GM12801 (cell line): Measurements from ENCODE around the gene DCXR.

ENCODE experiments used
- TF ChIP-seq, protein P1 (sequence below): IDR thresholded peaks from one replicate; pipeline ENCODE4 v1.5.1; 2011; ENCODE audit warnings: control low read depth; ENCODE audit not compliant: insufficient read length; ENCODE audit errors: extremely low read depth

The DCXR gene

DNA sequence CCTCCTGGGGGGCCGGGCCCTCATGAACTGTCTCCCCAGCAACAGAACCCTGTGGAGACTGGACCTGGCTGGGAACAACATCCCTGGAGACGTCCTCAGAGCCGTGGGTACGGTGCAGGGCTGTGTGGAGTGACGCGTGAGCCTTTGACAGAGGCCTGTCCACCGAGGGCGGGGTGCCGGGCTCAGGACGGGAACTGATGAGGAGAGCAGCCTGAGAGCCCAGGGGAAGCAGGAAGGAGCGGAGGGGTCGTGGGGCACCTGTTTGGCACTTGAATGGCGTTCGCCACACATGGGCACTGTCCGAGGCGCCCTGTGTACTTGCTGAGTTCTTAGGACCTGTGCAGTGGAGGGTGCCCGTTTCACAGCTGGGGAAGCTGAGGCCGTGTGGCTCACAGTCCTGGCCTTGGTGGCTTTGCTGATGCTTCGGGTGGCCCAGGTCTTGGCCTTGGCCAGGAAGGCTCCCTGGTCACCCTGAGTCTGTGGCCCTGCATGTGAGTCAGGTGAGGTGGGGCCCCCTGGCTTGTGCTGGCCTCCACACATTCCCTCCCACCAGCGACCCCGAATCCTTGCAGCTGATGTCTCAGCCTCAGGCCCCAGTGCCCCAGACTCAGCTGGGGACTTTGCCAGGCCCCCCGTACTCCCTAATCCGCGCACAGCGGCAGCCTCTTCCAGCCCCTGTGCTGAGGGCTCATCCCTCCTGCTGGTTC lies 11.9 kb downstream of the DCXR start:
- TF ChIP-seq, protein P1, sequence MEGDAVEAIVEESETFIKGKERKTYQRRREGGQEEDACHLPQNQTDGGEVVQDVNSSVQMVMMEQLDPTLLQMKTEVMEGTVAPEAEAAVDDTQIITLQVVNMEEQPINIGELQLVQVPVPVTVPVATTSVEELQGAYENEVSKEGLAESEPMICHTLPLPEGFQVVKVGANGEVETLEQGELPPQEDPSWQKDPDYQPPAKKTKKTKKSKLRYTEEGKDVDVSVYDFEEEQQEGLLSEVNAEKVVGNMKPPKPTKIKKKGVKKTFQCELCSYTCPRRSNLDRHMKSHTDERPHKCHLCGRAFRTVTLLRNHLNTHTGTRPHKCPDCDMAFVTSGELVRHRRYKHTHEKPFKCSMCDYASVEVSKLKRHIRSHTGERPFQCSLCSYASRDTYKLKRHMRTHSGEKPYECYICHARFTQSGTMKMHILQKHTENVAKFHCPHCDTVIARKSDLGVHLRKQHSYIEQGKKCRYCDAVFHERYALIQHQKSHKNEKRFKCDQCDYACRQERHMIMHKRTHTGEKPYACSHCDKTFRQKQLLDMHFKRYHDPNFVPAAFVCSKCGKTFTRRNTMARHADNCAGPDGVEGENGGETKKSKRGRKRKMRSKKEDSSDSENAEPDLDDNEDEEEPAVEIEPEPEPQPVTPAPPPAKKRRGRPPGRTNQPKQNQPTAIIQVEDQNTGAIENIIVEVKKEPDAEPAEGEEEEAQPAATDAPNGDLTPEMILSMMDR: no peak

DNA sequence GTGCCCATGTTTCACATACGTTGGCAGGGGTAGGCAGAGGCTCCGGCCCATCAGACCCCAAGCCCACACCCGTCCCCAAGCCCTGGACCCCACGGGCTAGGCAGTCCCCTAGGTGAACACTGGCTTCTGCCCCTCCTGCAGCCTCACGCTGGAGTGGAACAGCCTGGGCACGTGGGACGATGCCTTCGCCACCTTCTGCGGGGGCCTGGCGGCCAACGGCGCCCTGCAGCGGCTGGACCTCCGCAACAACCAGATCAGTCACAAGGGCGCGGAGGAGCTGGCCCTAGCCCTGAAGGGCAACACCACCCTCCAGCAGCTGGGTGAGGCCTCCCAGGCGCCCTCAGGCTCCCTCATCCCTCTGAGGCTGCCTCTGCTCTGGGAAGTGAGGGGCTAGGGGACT lies 12.6 kb downstream of the DCXR start:
- TF ChIP-seq, protein P1: no peak

DNA sequence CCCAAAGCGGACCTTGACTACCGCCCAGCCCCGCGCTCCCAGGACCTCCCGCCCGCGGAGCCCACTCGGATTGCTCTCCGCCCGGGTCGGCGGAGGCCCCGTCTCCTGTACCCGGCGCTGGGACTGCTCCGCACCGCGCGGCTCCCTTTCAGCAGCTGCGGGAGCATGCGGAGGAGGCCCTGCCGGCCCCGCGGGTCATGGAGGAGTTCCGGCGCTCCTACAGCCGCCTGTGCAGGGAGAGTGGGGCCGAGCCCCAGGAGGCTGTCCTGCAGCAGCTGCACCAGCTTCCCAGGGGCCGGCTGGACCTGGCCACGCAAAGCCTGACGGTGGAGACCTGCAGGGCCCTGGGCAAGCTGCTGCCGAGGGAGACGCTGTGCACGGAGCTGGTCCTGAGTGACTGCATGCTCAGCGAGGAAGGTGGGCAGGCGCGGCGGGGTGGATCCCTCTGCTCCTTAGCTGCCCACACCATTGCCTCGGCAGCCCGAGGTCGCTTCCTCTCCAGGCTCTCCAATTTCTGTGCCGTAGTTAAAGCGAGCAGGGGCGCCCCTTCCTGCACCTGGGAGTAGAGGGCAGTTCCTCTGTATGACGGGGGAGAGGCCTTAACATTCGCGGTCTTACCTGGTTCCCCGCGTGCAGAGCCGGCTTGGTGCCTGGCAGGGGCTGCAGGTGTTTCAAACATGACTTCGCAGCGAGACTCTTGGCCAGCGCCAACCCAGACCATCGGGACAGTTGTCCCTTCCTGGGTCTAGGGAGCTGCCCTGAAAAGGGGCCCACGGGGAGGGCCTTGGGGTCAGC lies 13.9 kb downstream of the DCXR start:
- TF ChIP-seq, protein P1: no peak

DNA sequence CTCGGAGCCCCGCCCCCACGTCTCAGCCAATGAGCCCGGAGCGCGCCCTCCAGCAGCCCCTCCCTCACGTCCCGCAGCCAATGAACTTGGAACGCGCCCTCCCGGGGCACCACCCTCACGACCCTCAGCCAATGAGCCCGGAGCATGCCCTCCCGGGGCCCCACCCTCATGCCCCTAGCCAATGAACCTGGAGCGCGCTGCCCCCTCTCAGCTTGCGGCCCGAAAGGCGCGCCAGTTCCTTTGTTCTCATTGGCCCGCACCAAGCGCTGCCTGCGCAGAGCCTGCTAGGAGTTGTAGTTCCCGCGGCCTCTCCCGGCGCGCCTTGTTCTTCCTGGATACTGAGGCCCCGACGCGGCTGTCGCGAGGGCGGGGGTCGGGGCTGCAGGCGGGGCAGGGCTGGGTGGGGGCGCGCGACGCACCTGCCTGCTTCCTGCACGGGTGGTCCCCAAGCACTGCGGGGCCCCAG lies 14.5 kb downstream of the DCXR start, which contains the start of gene LRRC45:
Gene LRRC45 (plus strand): TSS at position 325 of the 466 bp plus-strand sequence. CDS start 339 bp downstream, outside the sequence.
- TF ChIP-seq, protein P1: no peak

DNA sequence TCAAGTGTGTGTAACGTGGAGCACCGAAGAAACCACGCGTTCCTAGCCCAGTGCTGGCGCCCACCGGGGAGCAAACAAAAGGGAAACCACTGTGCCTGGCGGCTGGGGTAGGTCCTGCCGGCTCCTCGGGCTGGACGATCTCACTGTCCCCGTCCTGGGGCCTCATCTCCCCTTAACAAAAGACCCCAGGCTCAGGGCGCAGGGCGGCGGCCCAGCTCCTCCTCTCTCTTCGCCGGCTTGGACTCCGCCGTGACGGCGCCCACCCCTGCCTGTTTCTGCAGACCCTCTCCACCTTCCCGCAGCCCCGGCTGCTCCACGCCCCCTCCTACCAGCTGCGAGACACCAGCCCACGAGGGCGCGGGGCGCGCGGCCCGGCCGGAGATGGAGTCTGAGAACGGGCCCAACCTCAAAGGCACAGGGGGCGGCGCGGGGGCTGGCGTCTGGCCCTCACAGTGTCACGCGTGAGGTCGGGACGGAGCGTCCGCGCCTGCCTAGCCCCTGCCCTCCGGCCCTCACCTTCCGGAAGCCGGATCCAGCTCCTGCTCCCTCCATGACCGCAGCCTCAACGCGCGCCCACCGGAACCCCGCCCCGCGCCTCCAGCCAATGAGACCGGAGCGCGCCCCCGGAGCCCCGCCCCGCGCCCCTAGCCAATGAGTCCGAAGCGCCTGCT lies 15.1 kb downstream of the DCXR start, which contains the start of gene CENPX:
Gene CENPX (minus strand): TSS at position 569 of the 671 bp plus-strand sequence. CDS start 17 bp downstream, at position 552.
- TF ChIP-seq, protein P1: no peak

DNA sequence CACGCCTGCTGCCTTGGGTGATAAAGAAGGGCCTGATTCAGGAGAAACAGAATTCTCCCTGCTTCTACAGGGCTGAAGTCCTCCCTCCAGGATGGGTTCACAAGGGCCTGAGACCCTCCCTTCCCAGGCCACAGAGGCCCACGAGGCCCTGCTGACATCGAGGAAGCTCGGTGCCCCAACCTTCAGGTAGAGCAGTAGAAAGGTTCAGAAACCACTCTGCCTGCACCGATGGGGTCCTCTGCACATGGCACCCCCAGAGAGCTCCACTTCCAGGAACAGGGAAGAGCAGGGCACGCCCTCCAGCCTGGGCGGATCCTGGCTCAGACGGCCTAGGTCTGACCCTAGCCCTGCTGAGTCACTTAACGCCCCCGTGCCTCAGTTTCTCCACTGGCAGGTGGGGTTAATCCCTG lies 15.6 kb downstream of the DCXR start:
- TF ChIP-seq, protein P1: no peak

DNA sequence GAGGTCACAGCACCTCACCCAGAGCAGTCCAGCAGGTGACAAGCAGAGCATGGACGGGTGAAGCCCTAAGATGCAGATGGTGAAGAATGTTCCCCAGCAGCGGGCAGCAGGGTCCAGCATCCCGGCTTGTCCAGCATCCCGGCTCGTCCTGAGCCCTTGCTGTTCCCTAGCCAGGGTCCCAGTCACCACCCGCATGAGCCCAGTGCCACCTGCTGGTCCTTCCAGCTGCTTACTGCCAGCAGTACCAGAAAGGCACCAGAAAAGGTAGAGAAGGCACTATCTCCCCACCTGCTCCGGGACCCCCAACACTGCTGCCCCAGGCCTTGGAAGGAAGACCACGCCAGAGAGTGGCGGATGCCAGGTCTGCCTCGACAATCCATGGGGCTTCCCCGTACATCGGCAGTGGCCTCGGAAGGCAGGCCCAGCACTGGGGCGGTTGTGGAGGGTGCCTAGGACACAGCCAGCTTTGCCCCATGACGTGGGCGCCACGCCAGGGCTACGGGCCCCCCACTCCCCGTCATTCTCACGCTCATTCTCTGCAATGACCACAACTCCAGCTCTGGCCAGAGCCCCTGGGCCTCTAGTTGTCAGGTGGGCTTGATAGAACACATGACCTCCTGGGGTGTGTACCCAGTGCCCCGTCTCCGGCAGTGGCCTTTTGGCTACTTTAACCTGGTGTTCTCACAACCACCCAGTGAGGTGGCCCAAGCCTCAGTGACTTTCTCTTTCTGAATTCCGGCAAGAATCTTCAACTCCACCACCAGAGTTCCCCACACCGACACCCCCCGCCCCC lies 16.2 kb downstream of the DCXR start:
- TF ChIP-seq, protein P1: no peak
